HG02840 (cell line): ENCODE measurements around the gene PPFIA1.
"Not testable (repeated sequence)": the region's sequence is repeated elsewhere in the genome, so short reads cannot be mapped to it uniquely, and the experiment has no call there.

ENCODE experiments used
- ATAC-seq: cut with Tn5 transposase; IDR thresholded peaks from one replicate; pipeline ENCODE4 v1.9.1; 2021; ENCODE audit warnings: mild to moderate bottlenecking, moderate library complexity, moderate number of reproducible peaks; ENCODE audit not compliant: unreplicated experiment, low FRiP score

PPFIA1 gene

GRCh38 chr11:70292863-70293262 lies 22.4 kb downstream of the PPFIA1 start:
- ATAC-seq: no peak

GRCh38 chr11:70295166-70295565 lies 24.7 kb downstream of the PPFIA1 start:
- not testable (repeated sequence) for ATAC-seq

GRCh38 chr11:70296681-70297080 lies 26.2 kb downstream of the PPFIA1 start:
- no peak for ATAC-seq

- ATAC-seq: no peak
Measured at GRCh38 chr11:70297341-70297740, 26.9 kb downstream of the PPFIA1 start.

GRCh38 chr11:70298243-70298915 lies 27.9 kb downstream of the PPFIA1 start:
- no peak for ATAC-seq

- no peak for ATAC-seq
Measured at GRCh38 chr11:70299636-70300035, 29.1 kb downstream of the PPFIA1 start.

- ATAC-seq: no peak
Measured at GRCh38 chr11:70301191-70301590, 30.7 kb downstream of the PPFIA1 start.

GRCh38 chr11:70301721-70302418 lies 31.4 kb downstream of the PPFIA1 start:
- ATAC-seq: no peak

GRCh38 chr11:70302419-70302752 lies 31.9 kb downstream of the PPFIA1 start:
- ATAC-seq: no peak

GRCh38 chr11:70303070-70303469 lies 32.6 kb downstream of the PPFIA1 start:
- no peak for ATAC-seq

- no peak for ATAC-seq
Measured at GRCh38 chr11:70304208-70304603, 33.7 kb downstream of the PPFIA1 start.

- no peak for ATAC-seq
Measured at GRCh38 chr11:70305501-70305900, 35.0 kb downstream of the PPFIA1 start.

- ATAC-seq: no peak
Measured at GRCh38 chr11:70306586-70307033, 36.1 kb downstream of the PPFIA1 start.

GRCh38 chr11:70307176-70307575 lies 36.7 kb downstream of the PPFIA1 start:
- ATAC-seq: no peak

- ATAC-seq: no peak
Measured at GRCh38 chr11:70311616-70312015, 41.1 kb downstream of the PPFIA1 start.

- no peak for ATAC-seq
Measured at GRCh38 chr11:70312401-70313357, 42.2 kb downstream of the PPFIA1 start.

GRCh38 chr11:70313945-70314344 lies 43.5 kb downstream of the PPFIA1 start:
- ATAC-seq: no peak

- ATAC-seq: no peak
Measured at GRCh38 chr11:70314730-70315129, 44.2 kb downstream of the PPFIA1 start.

- ATAC-seq: no peak
Measured at GRCh38 chr11:70315716-70316115, 45.2 kb downstream of the PPFIA1 start.

GRCh38 chr11:70317581-70318305 lies 47.3 kb downstream of the PPFIA1 start:
- no peak for ATAC-seq
